GM12878 (cell line): Measurements from ENCODE around the gene PLEKHA5. TPM values are rescaled to one million over a fixed set of nuclear protein-coding genes. Genes with fewer than 3 reads are reported as not detected.
A peak's percentile ranks its signal among the peaks of the same experiment; 100 is the strongest.

Experiments
- ATAC-seq: fragments of 200-7000 bp; cut with Tn5 transposase; 3 replicates; pipeline ENCODE4 v1.9.1; 2020; ENCODE audit warnings: mild to moderate bottlenecking, moderate library complexity
- BruUV-seq: library from RNA; stranded (reverse); fragments of 400-500 nt; replicated peaks from 2 replicates; lab custom pipeline; 2021; lab: Mats Ljungman, UMichigan
- CTCF ChIA-PET: fragments of 300-600 bp; sonication (Branson Sonifier 250); formaldehyde crosslinking; extraction: SDS; loops from one replicate; lab custom pipeline; 2021; ENCODE audit warnings: inconsistent platforms; lab: Yijun Ruan, JAX
- POLR2A ChIA-PET: fragments of 350-600 bp; formaldehyde crosslinking; extraction: SDS; loops from one replicate; lab custom pipeline; 2021; ENCODE audit warnings: inconsistent platforms; lab: Charles Lee
- RAD21 ChIA-PET: fragments of 300-600 bp; sonication (Branson Sonifier 250); formaldehyde crosslinking; loops from one replicate; lab custom pipeline; 2023; ENCODE audit warnings: antibody characterized with exemption; ENCODE audit not compliant: unreplicated experiment; lab: Charles Lee
- SMC1A ChIA-PET: fragments of 300-600 bp; sonication (Branson Sonifier 250); formaldehyde crosslinking; loops from one replicate; lab custom pipeline; 2023; ENCODE audit not compliant: unreplicated experiment, uncharacterized antibody; lab: Charles Lee
- DNase-seq: peaks from one replicate; pipeline ENCODE4 v3.0.0-alpha.2; 2011; ENCODE audit warnings: low read depth, low spot score
- FAIRE-seq: peaks from 3 replicates; lab custom pipeline; 2011; peaks lifted over from hg19 to GRCh38; lab: Jason Lieb, UNC
- H2AFZ ChIP-seq: 2 replicates; pipeline ENCODE4 v1.6.0; 2011; ENCODE audit warnings: low read depth, low read length, control low read depth; ENCODE audit not compliant: control insufficient read depth
- H3K27ac ChIP-seq: 2 replicates; pipeline ENCODE4 v1.5.1; 2011; ENCODE audit warnings: control low read depth; ENCODE audit not compliant: control insufficient read depth, insufficient read depth
- H3K27me3 ChIP-seq, 2 experiments: replicated peaks in 1 of 2; 2 replicates each; pipeline versions ENCODE4 v1.6.0 to v1.6.1; 2011; ENCODE audit warnings: low read length in 1 of 2; ENCODE audit not compliant: control insufficient read depth in 2 of 2, insufficient read depth in 2 of 2
- H3K36me3 ChIP-seq, 2 experiments: 2 replicates each; pipeline ENCODE4 v1.5.1; 2011; ENCODE audit warnings: low read length in 1 of 2; ENCODE audit not compliant: control insufficient read depth in 2 of 2, insufficient read depth in 2 of 2
- H3K4me1 ChIP-seq: 2 replicates; pipeline ENCODE4 v1.6.1; 2011; ENCODE audit warnings: mild to moderate bottlenecking, low read length, moderate library complexity, mixed read lengths; ENCODE audit not compliant: control insufficient read depth, insufficient read depth
- H3K4me2 ChIP-seq: 2 replicates; pipeline ENCODE4 v1.6.0; 2011; ENCODE audit warnings: control low read depth; ENCODE audit not compliant: control insufficient read depth, insufficient read depth
- H3K4me3 ChIP-seq: fragments of 200-600 bp; sonication (generic); 2 replicates; pipeline ENCODE4 v1.5.1; 2016
- H3K79me2 ChIP-seq: 2 replicates; pipeline ENCODE4 v1.6.0; 2011; ENCODE audit warnings: low read length; ENCODE audit not compliant: control insufficient read depth, insufficient read depth
- H3K9ac ChIP-seq: 2 replicates; pipeline ENCODE4 v1.8.0; 2011; ENCODE audit warnings: low read length, control low read depth, mixed read lengths; ENCODE audit not compliant: control insufficient read depth, insufficient read depth
- H3K9me3 ChIP-seq: replicated peaks from 3 replicates; pipeline ENCODE4 v1.5.1; 2011; ENCODE audit warnings: mild to moderate bottlenecking, low read length; ENCODE audit not compliant: control insufficient read depth, insufficient read depth
- H4K20me1 ChIP-seq: 2 replicates; pipeline ENCODE4 v1.6.0; 2011; ENCODE audit not compliant: control insufficient read depth, insufficient read depth
- BACH1 ChIP-seq: fragments of 450-650 bp; IDR thresholded peaks from 2 replicates; pipeline ENCODE4 v1.6.1; 2017; ENCODE audit warnings: mild to moderate bottlenecking, borderline replicate concordance
- CHD2 ChIP-seq: IDR thresholded peaks from 2 replicates; pipeline ENCODE4 v1.6.1; 2011; ENCODE audit warnings: low read depth, low read length, improper control_type of control experiment, borderline replicate concordance
- MEF2A ChIP-seq: IDR thresholded peaks from 2 replicates; pipeline ENCODE4 v1.6.1; 2011; ENCODE audit warnings: low read depth, mild to moderate bottlenecking, low read length, moderate library complexity; ENCODE audit not compliant: insufficient read depth
- PAX8 ChIP-seq: fragments of 450-650 bp; IDR thresholded peaks from 2 replicates; pipeline ENCODE4 v1.6.1; 2017; ENCODE audit warnings: mild to moderate bottlenecking, moderate library complexity
- POLR2A ChIP-seq: IDR thresholded peaks from 2 replicates; pipeline ENCODE4 v1.6.1; 2011; ENCODE audit warnings: low read depth, mild to moderate bottlenecking, low read length
- RBBP5 ChIP-seq: fragments of 200-600 bp; sonication (generic); conservative IDR thresholded peaks from 2 replicates; pipeline ENCODE4 v1.6.1; 2016
- SIX5 ChIP-seq: IDR thresholded peaks from 2 replicates; pipeline ENCODE4 v1.6.1; 2011; ENCODE audit warnings: mild to moderate bottlenecking, low read depth, low read length, moderate library complexity; ENCODE audit not compliant: severe bottlenecking
- SMAD5 ChIP-seq: IDR thresholded peaks from 2 replicates; pipeline ENCODE4 v1.6.1; 2016; ENCODE audit warnings: antibody characterized with exemption, low read depth
- WGBS: methylation state at CpG from one replicate; pipeline ENCODE4 v1.1.6; 2016; ENCODE audit warnings: low lambda C conversion rate; ENCODE audit not compliant: insufficient replicate concordance, insufficient coverage; ENCODE audit errors: missing lambda C conversion rate; 5-methylcytosine and 5-hydroxymethylcytosine counted together
- in situ Hi-C: fragments of 300-500 bp; cut with MboI; formaldehyde crosslinking; loops from 9 replicates; pipeline ENCODE4 v1.14.3; 2018; ENCODE audit warnings: mixed read lengths
- intact Hi-C: fragments of 100-400 bp; cut with micrococcal nuclease; formaldehyde crosslinking; loops from one replicate; pipeline ENCODE4 v1.14.2; 2022; ENCODE audit not compliant: unreplicated experiment
- polyA plus RNA-seq, 11 experiments: library from polyadenylated mRNA; depleted of rRNA in 4 of 11; unstranded in 6 of 11; stranded (reverse) in 5 of 11; fragments of >200 nt; fragmentation: Nextera tagmentation in 4 of 11; fragmentation: Illumina TruSeq in 1 of 11; extraction: Ambion mirVana in 4 of 11; extraction: Trizol in 1 of 11; gene quantifications; 1 replicate in 1 of 11; 2 replicates in 10 of 11; pipeline versions ENCODE4 v1.2.1 to v1.2.3, GENCODE V29; 2011 to 2016; ENCODE audit warnings: inconsistent platforms in 2 of 11, missing spikeins in 2 of 11, low read depth in 1 of 11
- total RNA-seq, 4 experiments: library from RNA; depleted of rRNA in 3 of 4; stranded (reverse); fragments of >200 nt in 3 of 4; fragmentation: Illumina TruSeq in 1 of 4; extraction: Trizol in 1 of 4; gene quantifications; 2 replicates each; pipeline versions ENCODE4 v1.2.1 to v1.2.3, GENCODE V29; 2013 to 2021
- TF ChIP-seq, protein P1 (sequence below): IDR thresholded peaks from 2 replicates; pipeline ENCODE4 v1.6.1; 2011; ENCODE audit warnings: borderline replicate concordance, low read depth, mild to moderate bottlenecking, moderate library complexity, low read length; ENCODE audit not compliant: insufficient read depth, poor library complexity, severe bottlenecking
- TF ChIP-seq, protein P2 (sequence below): fragments of 450-650 bp; IDR thresholded peaks from 2 replicates; pipeline ENCODE4 v1.6.1; 2018; ENCODE audit warnings: borderline replicate concordance, mild to moderate bottlenecking; ENCODE audit not compliant: partially characterized antibody
- TF ChIP-seq, protein P3 (sequence below): fragments of 450-650 bp; IDR thresholded peaks from 2 replicates; pipeline ENCODE4 v1.6.1; 2016; ENCODE audit warnings: mild to moderate bottlenecking

PLEKHA5 gene
- total and polyA plus RNA-seq, 10 of the 15 experiments (the other 5 are each of a cell fraction or from before 2014, with no cell fraction given): 0.09 to 0.33 (median 0.18) TPM; not detected in 3

DNA sequence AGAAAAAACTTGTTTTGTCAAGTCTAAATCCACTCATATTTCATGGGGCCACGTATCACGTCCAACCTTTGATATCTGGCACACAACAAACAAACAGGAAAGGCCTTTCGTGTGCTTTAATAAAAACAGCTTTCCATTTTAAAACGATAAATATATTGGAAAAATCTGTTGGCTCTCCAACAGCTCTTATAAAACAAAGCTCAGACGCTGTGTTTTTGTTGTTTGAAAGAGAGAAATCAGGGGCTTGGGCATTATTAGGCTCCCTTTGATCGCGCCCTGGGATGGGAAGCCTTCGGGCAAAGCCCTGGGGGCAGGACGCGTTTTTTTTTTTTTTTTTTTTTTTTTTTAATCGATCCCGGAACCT lies 429 bp upstream of the PLEKHA5 start (continued):
- TF ChIP-seq, protein P1, sequence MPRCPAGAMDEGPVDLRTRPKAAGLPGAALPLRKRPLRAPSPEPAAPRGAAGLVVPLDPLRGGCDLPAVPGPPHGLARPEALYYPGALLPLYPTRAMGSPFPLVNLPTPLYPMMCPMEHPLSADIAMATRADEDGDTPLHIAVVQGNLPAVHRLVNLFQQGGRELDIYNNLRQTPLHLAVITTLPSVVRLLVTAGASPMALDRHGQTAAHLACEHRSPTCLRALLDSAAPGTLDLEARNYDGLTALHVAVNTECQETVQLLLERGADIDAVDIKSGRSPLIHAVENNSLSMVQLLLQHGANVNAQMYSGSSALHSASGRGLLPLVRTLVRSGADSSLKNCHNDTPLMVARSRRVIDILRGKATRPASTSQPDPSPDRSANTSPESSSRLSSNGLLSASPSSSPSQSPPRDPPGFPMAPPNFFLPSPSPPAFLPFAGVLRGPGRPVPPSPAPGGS: no peak

DNA sequence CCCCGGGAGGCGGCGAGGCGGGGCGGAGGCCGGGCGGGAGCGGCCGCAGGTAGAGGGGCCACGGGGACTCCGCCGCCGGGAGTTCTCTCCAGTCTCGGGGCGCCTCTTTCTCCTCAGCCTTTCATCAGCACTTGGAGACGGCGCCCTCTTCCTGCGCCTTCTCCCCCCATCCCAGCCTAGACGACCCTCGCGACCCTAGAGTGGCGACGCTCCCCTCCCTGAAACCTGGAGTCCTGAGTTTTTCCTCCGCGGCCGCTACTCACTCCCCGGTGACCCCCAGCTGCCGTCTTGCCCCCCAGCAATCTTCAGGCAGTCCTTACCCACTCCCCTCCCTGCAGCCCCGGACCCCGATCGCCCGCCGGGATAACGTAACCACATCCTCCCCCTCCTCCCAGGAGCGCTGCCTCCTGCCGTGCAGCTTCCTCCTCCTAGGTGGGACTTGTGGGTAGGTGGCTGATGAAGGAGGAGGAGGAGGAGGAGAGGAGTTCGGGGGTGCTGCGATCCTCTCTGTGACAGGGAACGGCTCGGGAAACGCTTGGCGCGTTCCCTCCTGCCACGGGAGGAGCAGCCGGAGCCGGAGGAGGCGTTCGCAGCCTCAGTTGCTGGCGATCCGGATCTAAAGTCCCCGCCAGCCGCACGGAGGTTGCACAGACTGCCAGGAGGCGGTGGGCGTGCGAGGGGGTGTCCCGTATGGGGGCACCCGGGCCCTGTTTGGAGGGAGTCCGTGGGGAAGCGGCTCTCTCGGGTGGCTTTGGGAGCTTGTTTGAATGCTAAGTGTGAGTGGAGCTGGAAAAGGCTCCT lies 891 bp downstream of the PLEKHA5 start:
- H3K27ac ChIP-seq: no peak overlapping the region
- no peaks in the 10 kb centered on the region; the same call in 1 of the 3 replicates for H3K9me3 ChIP-seq
- H3K27me3 ChIP-seq: peaks cover 3 to 4% of the 10 kb centered on the region in 2 experiments; a peak in 3 of 4 replicates
- intact Hi-C loops: no loop called here
- in situ Hi-C loops: no loop called here
- no TSS peak for BruUV-seq
- WGBS: 6% methylated on average over 35 of the region's 61 CpGs
- peak overlapping the region; percentile 12; the same call in 1 of the 2 replicates for H2AFZ ChIP-seq
- H3K79me2 ChIP-seq: no peaks in the 10 kb centered on the region
- CTCF ChIA-PET: no interaction called here
- DNase-seq (no peak), ATAC-seq (no peak; the same call in 1 of the 3 replicates), FAIRE-seq (no peak)
- POLR2A ChIA-PET: no interaction called here
- H3K36me3 ChIP-seq: no peaks in the 10 kb centered on the region
- no peaks in the 10 kb centered on the region for H4K20me1 ChIP-seq
- SMC1A ChIA-PET: no interaction called here
- TF ChIP-seq PAX8 (no peak), RBBP5 (no peak), MEF2A (no peak), BACH1 (no peak), CHD2 (no peak), SIX5 (no peak), SMAD5 (no peak), POLR2A (no peak)
- TF ChIP-seq, protein P2, sequence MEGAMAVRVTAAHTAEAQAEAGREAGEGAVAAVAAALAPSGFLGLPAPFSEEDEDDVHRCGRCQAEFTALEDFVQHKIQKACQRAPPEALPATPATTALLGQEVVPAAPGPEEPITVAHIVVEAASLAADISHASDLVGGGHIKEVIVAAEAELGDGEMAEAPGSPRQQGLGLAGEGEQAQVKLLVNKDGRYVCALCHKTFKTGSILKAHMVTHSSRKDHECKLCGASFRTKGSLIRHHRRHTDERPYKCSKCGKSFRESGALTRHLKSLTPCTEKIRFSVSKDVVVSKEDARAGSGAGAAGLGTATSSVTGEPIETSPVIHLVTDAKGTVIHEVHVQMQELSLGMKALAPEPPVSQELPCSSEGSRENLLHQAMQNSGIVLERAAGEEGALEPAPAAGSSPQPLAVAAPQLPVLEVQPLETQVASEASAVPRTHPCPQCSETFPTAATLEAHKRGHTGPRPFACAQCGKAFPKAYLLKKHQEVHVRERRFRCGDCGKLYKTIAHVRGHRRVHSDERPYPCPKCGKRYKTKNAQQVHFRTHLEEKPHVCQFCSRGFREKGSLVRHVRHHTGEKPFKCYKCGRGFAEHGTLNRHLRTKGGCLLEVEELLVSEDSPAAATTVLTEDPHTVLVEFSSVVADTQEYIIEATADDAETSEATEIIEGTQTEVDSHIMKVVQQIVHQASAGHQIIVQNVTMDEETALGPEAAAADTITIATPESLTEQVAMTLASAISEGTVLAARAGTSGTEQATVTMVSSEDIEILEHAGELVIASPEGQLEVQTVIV: no peak
- TF ChIP-seq, protein P3, sequence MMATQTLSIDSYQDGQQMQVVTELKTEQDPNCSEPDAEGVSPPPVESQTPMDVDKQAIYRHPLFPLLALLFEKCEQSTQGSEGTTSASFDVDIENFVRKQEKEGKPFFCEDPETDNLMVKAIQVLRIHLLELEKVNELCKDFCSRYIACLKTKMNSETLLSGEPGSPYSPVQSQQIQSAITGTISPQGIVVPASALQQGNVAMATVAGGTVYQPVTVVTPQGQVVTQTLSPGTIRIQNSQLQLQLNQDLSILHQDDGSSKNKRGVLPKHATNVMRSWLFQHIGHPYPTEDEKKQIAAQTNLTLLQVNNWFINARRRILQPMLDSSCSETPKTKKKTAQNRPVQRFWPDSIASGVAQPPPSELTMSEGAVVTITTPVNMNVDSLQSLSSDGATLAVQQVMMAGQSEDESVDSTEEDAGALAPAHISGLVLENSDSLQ: no peak
- H3K9ac ChIP-seq: no peak overlapping the region
- H3K4me2 ChIP-seq: peak overlapping the region; percentile 64
- H3K4me1 ChIP-seq: no peaks in the 10 kb centered on the region
- RAD21 ChIA-PET: no interaction called here
- peak overlapping the region; percentile 27; the same call in 1 of the 2 replicates for H3K4me3 ChIP-seq
